Measurements from ENCODE around the gene CDK18. TPM values are rescaled to one million over a fixed set of nuclear protein-coding genes. Genes with fewer than 3 reads are reported as not detected.

The CDK18 gene
- total RNA-seq, 2 donors from 2014 or later = 27.9 to 46.0 TPM

DNA sequence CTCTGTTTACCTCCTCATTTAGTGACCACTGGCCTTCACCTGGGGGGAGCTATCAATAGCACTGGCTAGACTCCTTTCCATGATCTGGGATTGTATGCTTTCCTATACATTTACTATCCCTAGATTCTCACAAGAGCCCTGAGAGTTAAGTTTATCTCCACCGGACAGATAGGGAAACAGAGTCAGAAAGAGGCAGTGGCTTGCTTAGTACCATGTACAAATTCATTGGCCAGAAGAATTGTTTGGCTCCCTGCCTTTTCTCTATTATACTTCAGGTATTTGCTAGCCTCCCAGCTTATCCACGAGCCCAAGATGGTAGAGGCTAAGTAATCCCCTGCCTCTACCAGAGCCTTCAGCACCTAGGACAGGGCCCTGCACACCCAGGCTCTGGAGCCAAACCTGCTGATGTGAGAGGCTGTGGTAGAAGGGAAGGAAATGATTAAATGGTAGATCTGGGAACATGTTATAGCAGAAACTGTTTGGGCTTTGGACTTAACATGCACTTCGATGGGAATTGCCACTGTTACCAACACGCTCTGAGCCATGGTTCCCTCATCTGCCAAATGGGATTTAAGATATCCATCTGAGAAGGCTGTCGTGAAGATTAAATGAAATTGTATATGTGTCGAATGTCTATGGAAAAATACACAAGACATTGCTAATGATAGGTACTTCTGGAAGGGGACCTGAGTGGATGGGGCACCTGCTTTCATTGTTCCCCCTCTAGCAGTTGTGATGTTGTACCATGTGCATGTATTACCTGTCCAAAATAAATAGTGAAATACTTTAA is 45.5 kb upstream of the CDK18 start:
- Histone ChIP-seq H3K27me3 (peaks cover 55% of the 10 kb centered on the region), H3K27ac (no peak overlapping the region), H3K9ac (ENCODE audit: low read depth in 2 of 2, low read length in 2 of 2) (no peak overlapping the region), H3K4me1 (peaks cover 11% of the 10 kb centered on the region), H3K4me3 (no peak overlapping the region), H3K9me3 (no peaks in the 10 kb centered on the region), H3K36me3 (no peaks in the 10 kb centered on the region)
- no peak for DNase-seq
- TF ChIP-seq, protein P1, sequence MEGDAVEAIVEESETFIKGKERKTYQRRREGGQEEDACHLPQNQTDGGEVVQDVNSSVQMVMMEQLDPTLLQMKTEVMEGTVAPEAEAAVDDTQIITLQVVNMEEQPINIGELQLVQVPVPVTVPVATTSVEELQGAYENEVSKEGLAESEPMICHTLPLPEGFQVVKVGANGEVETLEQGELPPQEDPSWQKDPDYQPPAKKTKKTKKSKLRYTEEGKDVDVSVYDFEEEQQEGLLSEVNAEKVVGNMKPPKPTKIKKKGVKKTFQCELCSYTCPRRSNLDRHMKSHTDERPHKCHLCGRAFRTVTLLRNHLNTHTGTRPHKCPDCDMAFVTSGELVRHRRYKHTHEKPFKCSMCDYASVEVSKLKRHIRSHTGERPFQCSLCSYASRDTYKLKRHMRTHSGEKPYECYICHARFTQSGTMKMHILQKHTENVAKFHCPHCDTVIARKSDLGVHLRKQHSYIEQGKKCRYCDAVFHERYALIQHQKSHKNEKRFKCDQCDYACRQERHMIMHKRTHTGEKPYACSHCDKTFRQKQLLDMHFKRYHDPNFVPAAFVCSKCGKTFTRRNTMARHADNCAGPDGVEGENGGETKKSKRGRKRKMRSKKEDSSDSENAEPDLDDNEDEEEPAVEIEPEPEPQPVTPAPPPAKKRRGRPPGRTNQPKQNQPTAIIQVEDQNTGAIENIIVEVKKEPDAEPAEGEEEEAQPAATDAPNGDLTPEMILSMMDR (IDR thresholded peaks at IDR 0.05) = no peak
- intact Hi-C loops (cut with DNase I) = no loop called here

DNA sequence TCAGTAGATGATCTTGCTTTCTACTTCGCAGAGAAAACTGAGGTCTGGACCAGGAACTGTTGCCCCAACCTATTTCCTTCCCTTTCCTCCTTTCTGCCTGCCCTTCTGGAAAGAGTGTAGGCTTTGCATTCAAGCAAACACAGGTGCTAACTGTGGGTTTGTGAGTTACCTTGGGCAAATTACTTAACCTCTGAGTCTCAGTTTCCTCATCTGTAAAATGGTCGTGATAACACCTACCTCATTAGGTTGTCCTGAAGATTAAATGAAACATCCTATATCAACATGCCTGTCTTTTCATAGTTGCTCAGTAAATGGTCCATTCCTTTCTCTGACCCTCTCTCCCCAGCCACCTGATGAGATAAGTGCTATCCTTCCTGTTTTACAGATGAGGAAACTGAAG is 39.1 kb upstream of the CDK18 start:
- no peak overlapping the region for H3K27ac ChIP-seq
- no peaks in the 10 kb centered on the region for H3K27me3 ChIP-seq
- no peaks in the 10 kb centered on the region for H3K9me3 ChIP-seq
- H3K4me3 ChIP-seq = no peak overlapping the region
- no peak overlapping the region for H3K9ac ChIP-seq (ENCODE audit: low read depth in 2 of 2, low read length in 2 of 2)
- no peaks in the 10 kb centered on the region for H3K4me1 ChIP-seq
- no peaks in the 10 kb centered on the region for H3K36me3 ChIP-seq
- DNase-seq = no peak
- TF ChIP-seq, protein P1 (IDR thresholded peaks at IDR 0.05) = no peak
- intact Hi-C loops (cut with DNase I) = no loop called here

DNA sequence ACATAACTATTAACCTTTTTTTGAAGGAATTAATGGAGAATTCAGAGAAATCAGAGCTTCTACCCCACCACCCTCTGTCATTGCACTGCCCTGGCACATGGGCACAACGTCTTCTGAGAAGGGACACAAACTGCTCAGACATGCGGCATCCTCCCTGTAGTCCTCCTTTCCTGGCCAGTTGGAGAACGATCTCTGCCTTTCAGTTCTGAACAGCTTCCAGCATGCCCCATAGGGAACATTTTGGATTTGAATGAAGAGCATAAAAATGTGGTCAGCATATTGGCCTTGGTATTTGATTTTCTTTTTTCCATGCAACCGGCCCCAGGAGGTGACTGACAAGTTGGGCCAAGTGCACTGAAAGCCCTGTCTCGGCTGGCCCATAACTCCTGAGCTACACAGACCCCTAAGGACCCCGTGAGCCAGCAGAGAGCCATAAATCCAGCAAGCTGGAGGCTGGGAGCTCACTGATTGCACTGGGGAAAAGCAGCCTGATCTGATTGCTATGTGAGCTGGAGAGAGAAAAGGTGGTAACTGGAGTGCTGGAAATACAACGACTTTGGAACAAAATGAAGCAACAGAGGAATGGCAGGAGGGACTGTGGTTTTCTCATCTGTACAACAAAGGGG is 37.8 kb upstream of the CDK18 start:
- Histone ChIP-seq H3K9ac (ENCODE audit: low read depth in 2 of 2, low read length in 2 of 2) (no peak overlapping the region), H3K4me1 (no peaks in the 10 kb centered on the region), H3K27ac (no peak overlapping the region), H3K27me3 (no peaks in the 10 kb centered on the region), H3K9me3 (no peaks in the 10 kb centered on the region), H3K4me3 (no peak overlapping the region), H3K36me3 (no peaks in the 10 kb centered on the region)
- TF ChIP-seq, protein P1 (IDR thresholded peaks at IDR 0.05) = no peak
- intact Hi-C loops (cut with DNase I) = no loop called here
- no peak for DNase-seq

DNA sequence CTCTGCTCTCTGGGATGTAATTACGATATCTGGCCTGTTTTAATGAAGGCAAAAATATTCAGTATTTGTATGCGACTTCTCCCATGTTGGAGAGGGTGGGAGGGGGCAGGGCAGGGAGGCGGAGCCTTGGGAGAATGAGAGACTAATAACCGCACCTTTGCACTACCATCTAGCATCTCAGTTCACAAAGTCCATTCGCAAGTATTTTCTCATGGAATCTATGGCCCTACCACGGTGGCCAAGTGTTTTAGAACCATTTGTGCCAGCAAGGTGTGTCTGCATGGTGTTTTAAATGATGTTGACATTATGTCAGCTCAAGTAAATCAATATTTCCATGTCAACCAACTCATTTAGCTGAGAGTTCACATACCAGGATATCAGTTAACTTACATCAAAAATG is 34.3 kb upstream of the CDK18 start:
- intact Hi-C loops (cut with DNase I) = no loop called here
- Histone ChIP-seq H3K9ac (ENCODE audit: low read depth in 2 of 2, low read length in 2 of 2) (no peak overlapping the region), H3K4me1 (no peaks in the 10 kb centered on the region), H3K9me3 (no peaks in the 10 kb centered on the region), H3K27ac (no peak overlapping the region), H3K27me3 (no peaks in the 10 kb centered on the region), H3K36me3 (no peaks in the 10 kb centered on the region), H3K4me3 (no peak overlapping the region)
- TF ChIP-seq, protein P1 (IDR thresholded peaks at IDR 0.05) = no peak
- DNase-seq = no peak

DNA sequence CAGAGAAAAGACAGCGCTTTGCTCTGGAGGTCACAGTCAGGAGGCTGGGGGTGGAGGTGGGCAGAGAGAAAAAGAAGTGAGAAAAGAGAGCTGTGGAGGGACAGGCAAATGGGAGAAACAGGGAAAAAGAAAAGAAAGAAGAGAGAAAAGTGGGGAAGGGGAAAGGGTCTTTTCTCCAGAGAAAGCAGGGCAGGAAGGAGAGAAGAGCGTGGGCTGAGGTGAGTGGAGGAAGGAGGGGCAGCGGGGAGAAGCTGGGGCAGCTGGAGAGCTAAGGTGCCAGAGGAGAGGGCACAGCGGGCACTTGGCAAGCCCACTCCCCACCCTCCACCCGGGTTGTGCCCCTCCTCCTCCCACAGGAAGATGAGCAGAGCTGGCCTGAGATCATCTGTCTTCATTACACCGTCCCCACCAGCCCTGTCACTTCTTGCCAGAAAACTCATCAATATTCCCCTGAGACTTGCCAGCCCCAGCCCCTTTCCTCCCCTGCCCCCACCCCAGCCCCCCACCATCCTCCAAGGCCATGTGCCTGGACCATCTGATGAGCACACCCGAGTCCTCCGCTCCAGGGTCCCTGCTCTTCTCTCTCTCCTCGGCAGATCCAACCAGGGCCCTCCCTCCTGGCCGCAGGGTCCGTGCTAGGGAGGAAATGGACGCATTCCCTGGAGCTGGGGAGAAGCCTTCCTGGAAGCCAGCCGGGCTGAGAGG is 31.6 kb upstream of the CDK18 start:
- Histone ChIP-seq H3K36me3 (no peaks in the 10 kb centered on the region), H3K27ac (no peak overlapping the region), H3K9me3 (no peaks in the 10 kb centered on the region), H3K4me1 (no peaks in the 10 kb centered on the region), H3K4me3 (no peak overlapping the region), H3K27me3 (no peaks in the 10 kb centered on the region), H3K9ac (ENCODE audit: low read depth in 2 of 2, low read length in 2 of 2) (no peak overlapping the region)
- intact Hi-C loops (cut with DNase I) = no loop called here
- TF ChIP-seq, protein P1 (IDR thresholded peaks at IDR 0.05) = no peak
- no peak for DNase-seq
